ENCODE results near the gene XRN2. TPM values are rescaled to one million over a fixed set of nuclear protein-coding genes. Genes with fewer than 3 reads are reported as not detected.

Gene XRN2
- total RNA-seq, 1 experiment from 2014 or later, result 77.7 TPM

DNA sequence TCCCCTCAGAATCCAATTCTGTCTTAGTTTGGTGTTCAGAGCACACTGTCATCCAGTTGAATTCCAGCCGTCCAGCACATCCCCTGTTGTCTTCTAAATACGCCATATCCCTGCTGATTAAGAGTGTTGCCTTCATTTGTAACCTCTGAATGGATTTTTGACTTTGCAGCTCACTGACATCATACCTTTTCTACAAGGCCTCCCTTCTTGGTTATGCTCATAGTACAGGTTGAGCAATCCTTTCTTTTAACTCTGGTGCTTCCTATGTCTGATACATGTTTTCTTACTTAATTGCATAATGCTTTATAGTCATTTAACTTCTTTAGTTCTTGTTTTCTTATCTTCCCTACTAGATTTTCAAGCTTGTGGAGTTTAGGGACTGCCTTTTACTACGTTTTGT is 36.4 kb downstream of the XRN2 start:
- Histone ChIP-seq H3K4me1 (ENCODE audit: control insufficient read depth, insufficient read depth, low read length) (no peaks in the 10 kb centered on the region), H3K36me3 (ENCODE audit: control insufficient read depth, insufficient read depth, low read length) (peaks cover 20% of the 10 kb centered on the region), H3K27ac (ENCODE audit: low read length) (no peak overlapping the region), H3K9me3 (ENCODE audit: control insufficient read depth, insufficient read depth, low read depth, low read length) (no peaks in the 10 kb centered on the region), H3K4me3 (ENCODE audit: low read depth in 2 of 2, low read length in 2 of 2) (no peak overlapping the region), H3K27me3 (ENCODE audit: control insufficient read depth, insufficient read depth, low read length) (no peaks in the 10 kb centered on the region)
- BruUV-seq (replicated peaks), result no TSS peak
- TF ChIP-seq POLR2AphosphoS5 (IDR thresholded peaks at IDR 0.05; ENCODE audit: low read depth, low read length), result no peak
- TF ChIP-seq, protein P1, sequence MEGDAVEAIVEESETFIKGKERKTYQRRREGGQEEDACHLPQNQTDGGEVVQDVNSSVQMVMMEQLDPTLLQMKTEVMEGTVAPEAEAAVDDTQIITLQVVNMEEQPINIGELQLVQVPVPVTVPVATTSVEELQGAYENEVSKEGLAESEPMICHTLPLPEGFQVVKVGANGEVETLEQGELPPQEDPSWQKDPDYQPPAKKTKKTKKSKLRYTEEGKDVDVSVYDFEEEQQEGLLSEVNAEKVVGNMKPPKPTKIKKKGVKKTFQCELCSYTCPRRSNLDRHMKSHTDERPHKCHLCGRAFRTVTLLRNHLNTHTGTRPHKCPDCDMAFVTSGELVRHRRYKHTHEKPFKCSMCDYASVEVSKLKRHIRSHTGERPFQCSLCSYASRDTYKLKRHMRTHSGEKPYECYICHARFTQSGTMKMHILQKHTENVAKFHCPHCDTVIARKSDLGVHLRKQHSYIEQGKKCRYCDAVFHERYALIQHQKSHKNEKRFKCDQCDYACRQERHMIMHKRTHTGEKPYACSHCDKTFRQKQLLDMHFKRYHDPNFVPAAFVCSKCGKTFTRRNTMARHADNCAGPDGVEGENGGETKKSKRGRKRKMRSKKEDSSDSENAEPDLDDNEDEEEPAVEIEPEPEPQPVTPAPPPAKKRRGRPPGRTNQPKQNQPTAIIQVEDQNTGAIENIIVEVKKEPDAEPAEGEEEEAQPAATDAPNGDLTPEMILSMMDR (IDR thresholded peaks at IDR 0.05), result no peak
- no peak for TF ChIP-seq REST (IDR thresholded peaks at IDR 0.05; ENCODE audit: insufficient read depth in 1 of 2, low read depth in 2 of 2, low read length in 1 of 2)
- no peak for TF ChIP-seq TCF7L2 (IDR thresholded peaks at IDR 0.05; ENCODE audit: low read depth, low read length)
- no peak for TF ChIP-seq SIN3A (IDR thresholded peaks at IDR 0.05; ENCODE audit: borderline replicate concordance, insufficient read depth, low read depth, low read length)
- no peak for DNase-seq (ENCODE audit: low read depth, low spot score)
- no peak for ATAC-seq
- intact Hi-C loops (cut with micrococcal nuclease; ENCODE audit: unreplicated experiment), result no loop called here
- in situ Hi-C loops (cut with HindIII; ENCODE audit: low pct_unique_long_range_greater_than_20kb, low sequenced_read_pairs), result no loop called here
- CTCF ChIA-PET, result no interaction called here
- POLR2A ChIA-PET, result no interaction called here

- in situ Hi-C loops (cut with HindIII; ENCODE audit: low pct_unique_long_range_greater_than_20kb, low sequenced_read_pairs) (no loop called here), intact Hi-C loops (cut with micrococcal nuclease; ENCODE audit: unreplicated experiment) (no loop called here)
- Histone ChIP-seq H3K4me3 (ENCODE audit: low read depth in 2 of 2, low read length in 2 of 2) (no peak overlapping the region), H3K27ac (ENCODE audit: low read length) (no peak overlapping the region), H3K9me3 (ENCODE audit: control insufficient read depth, insufficient read depth, low read depth, low read length) (no peaks in the 10 kb centered on the region), H3K27me3 (ENCODE audit: control insufficient read depth, insufficient read depth, low read length) (no peaks in the 10 kb centered on the region), H3K4me1 (ENCODE audit: control insufficient read depth, insufficient read depth, low read length) (no peaks in the 10 kb centered on the region), H3K36me3 (ENCODE audit: control insufficient read depth, insufficient read depth, low read length) (peaks cover 31% of the 10 kb centered on the region)
- no peak for DNase-seq (ENCODE audit: low read depth, low spot score)
- BruUV-seq (replicated peaks), result no TSS peak
- no peak for ATAC-seq
- TF ChIP-seq SIN3A (IDR thresholded peaks at IDR 0.05; ENCODE audit: borderline replicate concordance, insufficient read depth, low read depth, low read length) (no peak), TCF7L2 (IDR thresholded peaks at IDR 0.05; ENCODE audit: low read depth, low read length) (no peak), REST (IDR thresholded peaks at IDR 0.05; ENCODE audit: insufficient read depth in 1 of 2, low read depth in 2 of 2, low read length in 1 of 2) (no peak), POLR2AphosphoS5 (IDR thresholded peaks at IDR 0.05; ENCODE audit: low read depth, low read length) (no peak)
- TF ChIP-seq, protein P1 (IDR thresholded peaks at IDR 0.05), result no peak
- CTCF ChIA-PET, result no interaction called here
- POLR2A ChIA-PET, result no interaction called here
Measured at GRCh38 chr20:21340991-21341697, 38.0 kb downstream of the XRN2 start.
